H9 (cell line): ENCODE results near the gene MTCL1. TPM values are rescaled to one million over a fixed set of nuclear protein-coding genes. Genes with fewer than 3 reads are reported as not detected.

Source experiments
- DNase-seq: peaks from one replicate; pipeline ENCODE4 v3.0.0-alpha.2; 2017
- H2AFZ ChIP-seq: one replicate; pipeline ENCODE4 v1.6.1; 2013; ENCODE audit warnings: mild to moderate bottlenecking, low read length, control low read depth, moderate library complexity
- H2AK5ac ChIP-seq: 2 replicates; pipeline ENCODE4 v1.6.1; 2013; ENCODE audit warnings: low read length, control low read depth, mixed read lengths; ENCODE audit not compliant: insufficient read length
- H2BK120ac ChIP-seq: one replicate; pipeline ENCODE4 v1.6.1; 2013; ENCODE audit warnings: low read depth, mild to moderate bottlenecking, low read length, control low read depth, inconsistent platforms; ENCODE audit not compliant: poor library complexity, severe bottlenecking
- H2BK12ac ChIP-seq: 2 replicates; pipeline ENCODE4 v1.6.1; 2013; ENCODE audit warnings: low read length, control low read depth, mixed read lengths, low read depth; ENCODE audit not compliant: insufficient read length
- H2BK15ac ChIP-seq: 2 replicates; pipeline ENCODE4 v1.6.1; 2013; ENCODE audit warnings: low read depth, low read length, control low read depth
- H2BK20ac ChIP-seq: one replicate; pipeline ENCODE4 v1.6.1; 2013; ENCODE audit warnings: low read depth, mild to moderate bottlenecking, low read length, control low read depth, inconsistent platforms; ENCODE audit not compliant: poor library complexity, severe bottlenecking
- H2BK5ac ChIP-seq: 2 replicates; pipeline ENCODE4 v1.6.1; 2013; ENCODE audit warnings: low read length, control low read depth, mixed read lengths; ENCODE audit not compliant: insufficient read length
- H3K14ac ChIP-seq: 2 replicates; pipeline ENCODE4 v1.6.1; 2013; ENCODE audit warnings: low read length, control low read depth; ENCODE audit not compliant: insufficient read depth
- H3K18ac ChIP-seq: 2 replicates; pipeline ENCODE4 v1.6.1; 2013; ENCODE audit warnings: low read depth, mild to moderate bottlenecking, mixed read lengths, low read length, control low read depth; ENCODE audit not compliant: insufficient read length
- H3K23ac ChIP-seq: 2 replicates; pipeline ENCODE4 v1.6.1; 2013; ENCODE audit warnings: low read length, control low read depth, mixed read lengths, low read depth; ENCODE audit not compliant: insufficient read length
- H3K23me2 ChIP-seq: 2 replicates; pipeline ENCODE4 v1.6.1; 2013; ENCODE audit warnings: low read depth, mild to moderate bottlenecking, mixed read lengths, low read length, control low read depth; ENCODE audit not compliant: insufficient read length, poor library complexity, severe bottlenecking
- H3K27ac ChIP-seq: 2 replicates; pipeline ENCODE4 v1.5.1; 2013; ENCODE audit warnings: low read length, control low read depth, mixed read lengths, low read depth; ENCODE audit not compliant: insufficient read length
- H3K27me3 ChIP-seq: 2 replicates; pipeline ENCODE4 v1.6.1; 2013; ENCODE audit warnings: low read length, control low read depth, inconsistent platforms; ENCODE audit not compliant: insufficient read depth
- H3K4ac ChIP-seq: 2 replicates; pipeline ENCODE4 v1.6.1; 2013; ENCODE audit warnings: low read depth, mild to moderate bottlenecking, control low read depth, inconsistent platforms, low read length, moderate library complexity
- H3K4me1 ChIP-seq: 2 replicates; pipeline ENCODE4 v1.6.1; 2013; ENCODE audit warnings: low read length, control low read depth, inconsistent platforms; ENCODE audit not compliant: insufficient read depth
- H3K4me2 ChIP-seq: 2 replicates; pipeline ENCODE4 v1.6.1; 2013; ENCODE audit warnings: low read length, control low read depth, mixed read lengths; ENCODE audit not compliant: insufficient read length, insufficient read depth
- H3K56ac ChIP-seq: 2 replicates; pipeline ENCODE4 v1.6.1; 2013; ENCODE audit warnings: low read depth, mild to moderate bottlenecking, mixed read lengths, low read length, control low read depth; ENCODE audit not compliant: insufficient read length
- H3K79me1 ChIP-seq: 2 replicates; pipeline ENCODE4 v1.6.1; 2013; ENCODE audit warnings: low read depth, mild to moderate bottlenecking, moderate library complexity, low read length, control low read depth, inconsistent platforms; ENCODE audit not compliant: insufficient read depth, poor library complexity, severe bottlenecking
- H3K79me2 ChIP-seq: 2 replicates; pipeline ENCODE4 v1.6.1; 2013; ENCODE audit warnings: low read length, control low read depth, inconsistent platforms; ENCODE audit not compliant: insufficient read depth
- H3K9ac ChIP-seq: 2 replicates; pipeline ENCODE4 v1.6.1; 2013; ENCODE audit warnings: low read length, control low read depth, mixed read lengths; ENCODE audit not compliant: insufficient read length; ENCODE audit errors: extremely low read depth
- H3K9me3 ChIP-seq: one replicate; pipeline ENCODE4 v1.6.1; 2013; ENCODE audit warnings: low read depth, low read length, inconsistent platforms; ENCODE audit not compliant: control insufficient read depth
- H3T11ph ChIP-seq: one replicate; pipeline ENCODE4 v1.6.1; 2013; ENCODE audit warnings: mild to moderate bottlenecking, low read length, control low read depth, inconsistent platforms
- H4K20me1 ChIP-seq: one replicate; pipeline ENCODE4 v1.6.1; 2013; ENCODE audit not compliant: control insufficient read depth, insufficient read length, insufficient read depth
- H4K5ac ChIP-seq: 2 replicates; pipeline ENCODE4 v1.6.1; 2013; ENCODE audit warnings: low read depth, mild to moderate bottlenecking, mixed read lengths, low read length, control low read depth; ENCODE audit not compliant: insufficient read length
- H4K8ac ChIP-seq: replicated peaks from 2 replicates; pipeline ENCODE4 v1.6.1; 2013; ENCODE audit warnings: low read length, control low read depth, mixed read lengths, low read depth; ENCODE audit not compliant: insufficient read length
- H4K91ac ChIP-seq: 2 replicates; pipeline ENCODE4 v1.6.1; 2013; ENCODE audit warnings: low read depth, mild to moderate bottlenecking, moderate library complexity, mixed read lengths, low read length, control low read depth; ENCODE audit not compliant: insufficient read length
- H3K27ac Mint-ChIP-seq, 3 experiments: 2 replicates in 2 of 3; 3 replicates in 1 of 3; pipeline ENCODE4 v1.8.0; 2020 to 2021; ENCODE audit warnings: mixed read lengths in 3 of 3, mild to moderate bottlenecking in 1 of 3, moderate library complexity in 1 of 3
- H3K27me3 Mint-ChIP-seq: 2 replicates; pipeline ENCODE4 v1.8.0; 2021; ENCODE audit warnings: low read depth, mild to moderate bottlenecking, moderate library complexity, mixed read lengths
- H3K36me3 Mint-ChIP-seq, 3 experiments: 2 replicates in 2 of 3; 3 replicates in 1 of 3; pipeline ENCODE4 v1.8.0; 2020 to 2021; ENCODE audit warnings: low read depth in 3 of 3, mixed read lengths in 3 of 3; ENCODE audit not compliant: insufficient read depth in 1 of 3
- H3K4me1 Mint-ChIP-seq, 2 experiments: 2 replicates each; pipeline ENCODE4 v1.8.0; 2020; ENCODE audit warnings: mixed read lengths in 2 of 2
- H3K4me3 Mint-ChIP-seq, 2 experiments: 2 replicates in 1 of 2; 3 replicates in 1 of 2; pipeline ENCODE4 v1.8.0; 2020 to 2021; ENCODE audit warnings: mild to moderate bottlenecking in 2 of 2, mixed read lengths in 2 of 2, moderate library complexity in 1 of 2
- H3K9me3 Mint-ChIP-seq, 2 experiments: 2 replicates in 1 of 2; 3 replicates in 1 of 2; pipeline ENCODE4 v1.8.0; 2020; ENCODE audit warnings: mild to moderate bottlenecking in 2 of 2, mixed read lengths in 2 of 2, moderate library complexity in 1 of 2
- WGBS: extraction: QIAGEN DNeasy Blood & Tissue Kit; methylation state at CpG from one replicate; pipeline ENCODE4 v1.1.7; 2013; ENCODE audit warnings: missing lambda C conversion rate, low lambda C conversion rate, mixed read lengths; ENCODE audit not compliant: insufficient read length; ENCODE audit errors: extremely low coverage; 5-methylcytosine and 5-hydroxymethylcytosine counted together
- total RNA-seq: library from RNA; stranded (reverse); gene quantifications from 2 replicates; pipeline ENCODE4 v1.2.1, GENCODE V29; 2021
- TF ChIP-seq, protein P1 (sequence below): fragments of 200-600 bp; sonication (generic); conservative IDR thresholded peaks from 3 replicates; pipeline ENCODE4 v1.8.0; 2021; ENCODE audit warnings: antibody characterized with exemption, mild to moderate bottlenecking

MTCL1 gene
- total RNA-seq, 1 experiment from 2014 or later = 50.7 TPM

DNA sequence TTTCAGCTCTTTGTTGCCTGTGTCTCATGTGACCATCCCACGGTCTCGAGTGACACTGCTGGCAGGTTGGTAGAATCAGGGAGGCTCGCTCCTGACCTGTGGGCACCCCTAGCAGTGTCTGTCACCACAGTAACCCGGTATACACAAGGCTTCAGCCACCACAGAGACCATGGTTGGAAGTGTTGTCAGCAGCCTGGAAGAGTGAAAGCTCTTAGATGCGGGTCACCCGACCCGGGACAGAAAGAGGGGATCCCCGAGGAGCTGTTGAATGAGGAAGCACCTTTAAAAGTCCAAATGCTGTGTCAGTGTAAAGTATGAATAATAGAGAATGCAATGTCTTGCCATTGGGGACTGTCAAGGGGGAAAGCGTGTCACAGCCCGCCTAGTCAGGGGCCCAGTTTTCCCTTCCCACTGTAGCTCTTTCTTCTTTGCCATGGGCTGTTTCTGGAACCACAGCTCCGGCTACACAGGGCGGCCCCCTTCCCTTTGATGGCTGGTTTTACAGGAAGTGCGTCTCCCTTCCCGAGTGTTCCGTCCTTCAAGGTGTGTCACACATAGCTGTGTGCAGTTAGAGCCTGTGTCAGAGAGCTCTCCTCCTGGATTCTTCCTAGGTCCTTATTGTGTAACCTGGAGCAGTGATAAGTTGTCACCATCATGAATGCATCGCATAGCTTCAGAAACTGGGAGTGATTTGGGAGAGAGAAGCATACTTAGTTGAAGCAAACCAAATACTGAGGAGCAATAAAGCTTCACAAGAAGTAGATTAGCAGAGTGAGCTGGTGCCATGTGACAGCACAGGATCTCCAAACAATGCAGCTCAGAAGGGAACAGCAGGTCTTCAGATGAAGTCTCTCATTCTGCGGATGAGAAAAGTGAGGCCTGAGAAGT lies 81.4 kb downstream of the MTCL1 start:
- Histone ChIP-seq H4K91ac (no peak overlapping the region), H4K5ac (no peak overlapping the region), H3K4ac (no peak overlapping the region), H3K23me2 (no peaks in the 10 kb centered on the region), H2BK15ac (no peak overlapping the region), H3K79me2 (no peaks in the 10 kb centered on the region), H3K9ac (no peak overlapping the region), H3K27me3 (no peaks in the 10 kb centered on the region), H2AFZ (no peak overlapping the region), H3K4me1 (peaks cover 8% of the 10 kb centered on the region; the same call in 1 of the 2 replicates), H2BK120ac (no peak overlapping the region), H3T11ph (no peak overlapping the region), H3K9me3 (no peaks in the 10 kb centered on the region), H3K14ac (no peak overlapping the region), H2AK5ac (no peak overlapping the region), H3K4me2 (no peak overlapping the region), H4K20me1 (no peaks in the 10 kb centered on the region), H4K8ac (no peak overlapping the region), H3K18ac (no peak overlapping the region), H2BK20ac (no peak overlapping the region), H3K27ac (no peak overlapping the region), H3K79me1 (no peaks in the 10 kb centered on the region), H2BK12ac (no peak overlapping the region), H3K56ac (no peak overlapping the region), H3K23ac (no peak overlapping the region), H2BK5ac (no peak overlapping the region)
- Mint-ChIP-seq H3K27me3 (no peaks in the 10 kb centered on the region), H3K4me3 (no peak overlapping the region), H3K36me3 (peaks cover 20 to 64% (median 50%) of the 10 kb centered on the region in 3 experiments; a peak in 6 of 7 replicates), H3K9me3 (no peaks in the 10 kb centered on the region), H3K4me1 (peaks cover 18 to 20% of the 10 kb centered on the region in 2 experiments), H3K27ac (peak overlapping the region; percentile 46 to 92 (median 84); a peak in 5 of 7 replicates)
- TF ChIP-seq, protein P1, sequence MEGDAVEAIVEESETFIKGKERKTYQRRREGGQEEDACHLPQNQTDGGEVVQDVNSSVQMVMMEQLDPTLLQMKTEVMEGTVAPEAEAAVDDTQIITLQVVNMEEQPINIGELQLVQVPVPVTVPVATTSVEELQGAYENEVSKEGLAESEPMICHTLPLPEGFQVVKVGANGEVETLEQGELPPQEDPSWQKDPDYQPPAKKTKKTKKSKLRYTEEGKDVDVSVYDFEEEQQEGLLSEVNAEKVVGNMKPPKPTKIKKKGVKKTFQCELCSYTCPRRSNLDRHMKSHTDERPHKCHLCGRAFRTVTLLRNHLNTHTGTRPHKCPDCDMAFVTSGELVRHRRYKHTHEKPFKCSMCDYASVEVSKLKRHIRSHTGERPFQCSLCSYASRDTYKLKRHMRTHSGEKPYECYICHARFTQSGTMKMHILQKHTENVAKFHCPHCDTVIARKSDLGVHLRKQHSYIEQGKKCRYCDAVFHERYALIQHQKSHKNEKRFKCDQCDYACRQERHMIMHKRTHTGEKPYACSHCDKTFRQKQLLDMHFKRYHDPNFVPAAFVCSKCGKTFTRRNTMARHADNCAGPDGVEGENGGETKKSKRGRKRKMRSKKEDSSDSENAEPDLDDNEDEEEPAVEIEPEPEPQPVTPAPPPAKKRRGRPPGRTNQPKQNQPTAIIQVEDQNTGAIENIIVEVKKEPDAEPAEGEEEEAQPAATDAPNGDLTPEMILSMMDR = no peak
- WGBS = no CpG with 5 or more reads among the region's 17 CpGs
- DNase-seq = no peak
